Nucleus accumbens (tissue), 56 donors: Measurements from ENCODE around the gene TLDC2.
"Not testable (repeated sequence)": the region's sequence is repeated elsewhere in the genome, so short reads cannot be mapped to it uniquely, and the experiment has no call there.

ENCODE experiments used
- DNase-seq, 56 donors: peaks; one replicate each; lab custom pipeline; 2025; lab: John Stamatoyannopoulos, UW

TLDC2 gene

GRCh38 chr20:36865861-36866149 lies 10.1 kb upstream of the TLDC2 start:
- no peak for DNase-seq

GRCh38 chr20:36866164-36866563 lies 9.8 kb upstream of the TLDC2 start:
- no peak for DNase-seq

- DNase-seq, result peak in 2 of 56 donors; percentile 10 to 19
Measured at GRCh38 chr20:36866681-36867495, 9.1 kb upstream of the TLDC2 start.

DNA sequence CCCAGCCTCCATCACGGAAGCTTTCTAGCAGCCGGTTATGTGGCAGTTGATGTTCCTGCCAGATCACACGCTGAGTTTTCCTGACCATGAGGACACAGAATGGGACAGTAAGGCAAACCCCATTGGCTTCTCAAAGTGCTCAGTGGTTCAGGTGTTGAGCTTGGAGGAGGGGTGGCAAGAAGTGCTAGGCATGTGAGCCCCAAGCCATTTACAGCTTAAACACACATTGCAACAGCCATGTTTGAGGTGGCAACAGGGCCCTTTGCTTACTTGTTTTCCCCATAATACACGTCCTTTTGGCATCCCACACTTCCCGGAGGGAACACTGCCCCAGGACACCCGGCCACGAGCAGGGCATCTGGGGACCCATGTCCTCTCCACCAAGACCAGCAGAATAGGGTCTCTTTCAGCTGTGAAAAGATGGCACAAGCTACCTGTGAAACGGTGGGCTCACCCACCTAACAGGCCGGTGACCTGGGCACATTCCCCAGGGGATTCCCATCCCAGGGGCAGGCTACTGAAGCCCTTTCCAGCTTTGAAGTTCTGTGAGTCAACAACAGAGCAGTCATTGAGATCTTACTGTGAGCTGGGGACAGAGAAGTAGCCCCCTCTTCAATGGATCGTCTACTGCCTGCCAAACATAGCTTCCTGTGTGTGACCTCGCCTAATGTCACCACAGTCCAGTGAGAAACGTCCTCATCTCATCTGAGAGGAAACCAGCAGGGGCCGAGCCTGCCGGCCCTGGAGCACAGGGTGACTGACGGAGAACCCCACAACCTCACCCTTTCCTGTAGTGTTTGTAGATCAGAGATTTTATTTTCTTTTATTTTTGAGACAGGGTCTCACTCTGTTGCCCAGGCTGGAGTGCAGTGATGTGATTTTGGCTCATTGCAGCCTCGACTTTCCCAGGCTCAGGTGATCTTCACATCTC lies 4.0 kb upstream of the TLDC2 start:
- DNase-seq, result no peak

DNA sequence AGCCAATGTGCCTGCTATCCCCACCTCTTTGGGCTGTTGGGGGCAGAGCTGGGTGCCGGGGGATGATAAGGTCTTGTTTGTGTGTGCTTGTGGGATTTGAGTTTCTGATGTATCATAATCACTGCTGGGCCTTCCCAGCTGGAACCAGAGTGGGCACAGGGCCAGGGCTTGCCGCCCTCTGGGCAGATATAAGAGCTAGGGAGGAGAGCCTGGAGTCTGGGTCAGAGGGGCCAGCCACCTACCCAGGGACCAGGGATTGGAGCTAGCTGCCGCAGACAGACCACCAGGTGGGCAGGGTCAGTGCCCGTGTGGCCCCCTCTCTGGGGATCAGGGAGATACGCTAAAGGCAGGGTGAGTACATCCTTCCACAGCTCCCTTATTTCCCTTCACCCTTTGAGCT lies 3.1 kb upstream of the TLDC2 start:
- DNase-seq, result no peak

DNA sequence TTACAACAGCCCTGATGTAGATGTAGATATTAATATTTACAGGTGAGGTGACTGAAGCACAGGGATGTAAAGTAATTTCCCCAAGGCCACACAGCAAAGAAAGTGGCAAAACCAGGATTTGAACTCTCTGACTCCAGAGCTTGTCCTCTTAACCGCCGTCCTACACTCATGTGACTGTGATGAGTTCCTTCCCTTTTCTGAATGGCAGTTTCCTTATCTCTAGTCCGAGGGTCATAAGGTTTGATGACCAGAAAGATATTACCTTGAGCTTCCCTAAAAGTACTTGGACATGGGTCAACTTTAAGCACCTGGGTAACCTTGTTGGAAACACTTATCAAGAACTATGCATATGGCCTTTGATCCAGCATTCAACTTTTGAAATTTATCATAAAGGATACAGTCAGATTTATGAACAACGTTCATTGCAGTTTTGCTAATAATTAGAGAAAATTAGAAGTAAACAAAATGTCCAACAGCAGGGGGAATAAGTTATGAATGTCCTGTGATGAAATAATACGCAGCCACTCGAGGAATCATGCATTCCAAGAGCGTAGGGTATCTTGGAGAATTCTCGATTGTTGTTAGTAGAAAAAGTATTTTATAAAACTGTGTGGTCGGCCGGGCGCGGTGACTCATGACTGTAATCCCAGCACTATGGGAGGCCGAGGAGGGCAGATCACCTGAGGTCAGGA lies 2.3 kb upstream of the TLDC2 start:
- no peak for DNase-seq

GRCh38 chr20:36875093-36875492 lies 845 bp upstream of the TLDC2 start:
- not testable (repeated sequence) for DNase-seq

DNA sequence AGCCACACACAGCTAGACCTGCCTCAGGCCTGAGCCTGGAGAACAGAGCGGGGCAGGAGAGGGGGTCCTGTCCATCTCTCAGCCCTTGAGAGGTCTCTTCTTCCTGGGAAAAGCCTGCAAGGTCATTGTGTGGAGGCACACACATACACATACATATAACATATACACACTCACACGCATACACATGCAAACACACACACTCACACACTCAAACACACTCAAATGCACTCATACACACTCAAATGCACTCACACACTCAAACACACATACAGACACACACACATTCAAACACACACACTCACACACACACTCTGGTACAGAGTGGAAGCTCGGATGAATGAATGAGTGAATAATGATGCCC lies 515 bp downstream of the TLDC2 start:
- no peak for DNase-seq

DNA sequence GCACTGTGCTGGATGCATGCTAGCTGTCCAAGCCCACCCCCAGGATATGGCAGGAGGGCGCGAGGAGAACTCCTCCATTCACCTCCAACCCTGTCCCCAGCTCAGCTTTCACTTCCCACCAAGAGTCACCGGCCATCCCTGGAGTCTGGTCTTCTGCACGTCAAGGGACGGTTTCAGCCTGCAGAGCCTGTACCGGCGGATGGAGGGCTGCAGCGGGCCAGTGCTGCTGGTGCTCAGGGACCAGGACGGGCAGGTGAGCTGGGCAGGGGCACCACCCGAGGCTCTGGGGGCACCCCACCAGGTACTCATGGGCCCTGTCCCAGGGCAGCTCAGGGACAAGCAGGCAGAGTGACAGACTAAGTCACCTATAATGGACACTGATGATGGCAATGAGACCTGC lies 3.0 kb downstream of the TLDC2 start:
- DNase-seq, result no peak

DNA sequence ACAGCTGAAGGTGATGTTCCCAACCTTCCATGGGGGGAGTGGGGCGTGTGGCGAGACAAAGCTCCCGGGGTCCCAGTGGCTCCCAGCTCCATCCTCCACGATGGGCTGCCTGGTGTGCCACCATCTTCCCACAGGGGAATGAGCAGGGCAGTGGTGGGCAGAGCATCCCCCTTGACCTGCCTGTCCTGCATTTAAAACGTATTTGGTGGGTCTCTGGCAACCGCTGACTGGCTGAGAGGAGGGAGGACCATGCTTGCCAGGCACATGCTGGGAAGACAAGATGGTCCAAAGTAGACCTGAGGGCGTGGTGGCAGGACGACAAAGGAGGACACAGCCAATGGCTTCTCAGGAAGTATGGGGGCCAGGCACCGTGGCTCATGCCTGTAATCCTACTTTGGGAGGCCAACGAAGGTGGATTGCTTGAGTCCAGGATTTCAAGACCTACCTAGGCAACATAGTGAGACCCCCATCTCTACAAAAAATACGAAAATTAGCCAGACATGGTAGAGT lies 4.9 kb downstream of the TLDC2 start:
- DNase-seq, result no peak

GRCh38 chr20:36881331-36881730 lies 5.4 kb downstream of the TLDC2 start:
- no peak for DNase-seq

DNA sequence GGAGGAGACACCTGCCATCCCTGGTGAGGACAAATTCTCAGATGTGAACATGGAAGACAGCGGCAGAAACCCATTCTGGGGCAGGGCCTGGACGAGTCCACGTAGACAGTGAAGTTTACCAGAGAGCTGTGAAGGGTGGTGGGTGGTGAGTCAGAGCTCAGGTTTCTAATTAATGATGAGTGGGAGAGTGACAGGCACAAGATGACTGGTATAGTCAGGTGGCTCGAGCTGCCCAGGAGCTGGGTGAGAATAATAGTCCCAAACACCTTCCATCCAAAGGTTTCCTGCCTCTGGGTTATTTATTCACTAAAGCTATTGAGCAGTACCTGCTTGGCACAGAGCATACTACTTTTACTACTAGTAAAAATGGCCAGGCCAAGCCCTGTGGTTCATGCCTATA lies 6.0 kb downstream of the TLDC2 start:
- no peak for DNase-seq

- no peak for DNase-seq
Measured at GRCh38 chr20:36883977-36884535, 8.1 kb downstream of the TLDC2 start.

GRCh38 chr20:36885356-36885755 lies 9.4 kb downstream of the TLDC2 start:
- no peak for DNase-seq

GRCh38 chr20:36886859-36887751 lies 11.2 kb downstream of the TLDC2 start:
- peak in 52 of 56 donors; percentile 10 to 90 (median 62) for DNase-seq

DNA sequence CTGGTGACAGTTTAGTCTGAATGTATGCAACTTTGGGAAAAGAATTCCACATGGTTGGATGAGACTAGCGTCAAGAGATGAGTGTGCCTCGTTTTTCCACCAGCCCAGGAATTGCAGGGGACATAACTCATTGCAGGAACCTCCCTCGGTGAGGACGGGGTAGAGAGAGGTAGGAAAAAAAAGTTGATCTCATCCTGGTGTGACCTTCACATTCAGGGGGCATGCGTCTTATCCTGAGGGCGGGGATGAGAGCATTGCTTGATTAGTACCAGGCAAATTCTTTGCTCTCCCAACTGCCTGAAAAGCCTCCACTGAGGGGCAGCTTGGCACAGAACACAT lies 11.8 kb downstream of the TLDC2 start:
- no peak for DNase-seq

GRCh38 chr20:36888880-36889516 lies 13.1 kb downstream of the TLDC2 start:
- no peak for DNase-seq

DNA sequence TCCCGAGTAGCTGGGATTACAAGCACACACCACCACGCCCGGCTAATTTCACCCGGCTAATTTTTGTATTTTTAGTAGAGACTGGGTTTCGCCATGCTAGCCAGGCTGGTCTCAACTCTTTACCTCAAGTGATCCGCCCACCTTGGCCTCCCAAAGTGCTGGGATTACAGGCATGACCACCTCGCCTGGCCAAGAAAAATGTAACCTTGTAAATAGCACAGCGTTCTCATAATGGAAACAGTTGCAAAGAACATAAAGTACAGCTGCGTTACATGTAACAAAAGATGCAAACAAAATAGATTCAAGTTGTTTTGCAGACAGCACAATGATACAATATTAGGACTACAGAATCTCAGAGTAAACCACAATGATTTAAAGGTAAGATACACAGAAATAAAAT lies 14.6 kb downstream of the TLDC2 start:
- no peak for DNase-seq

- DNase-seq, result no peak
Measured at GRCh38 chr20:36891211-36891610, 15.3 kb downstream of the TLDC2 start.
